PFSK-1 (cell line): ENCODE data around the gene CAMTA1.

Experiments used
- POLR2AphosphoS5 ChIP-seq: IDR thresholded peaks from 2 replicates; pipeline ENCODE4 v1.6.1; 2012; ENCODE audit warnings: low read depth, mild to moderate bottlenecking, control low read depth, low read length, moderate library complexity
- SIN3A ChIP-seq: IDR thresholded peaks from 2 replicates; pipeline ENCODE4 v1.6.1; 2012; ENCODE audit warnings: mild to moderate bottlenecking, low read length, moderate library complexity, borderline replicate concordance; ENCODE audit not compliant: insufficient read depth
- TAF1 ChIP-seq: IDR thresholded peaks from 2 replicates; pipeline ENCODE4 v1.6.1; 2012; ENCODE audit warnings: low read length, control low read depth, borderline replicate concordance; ENCODE audit not compliant: insufficient read depth
- TF ChIP-seq, protein P1 (sequence below), 2 experiments: IDR thresholded peaks; 2 replicates each; pipeline versions ENCODE4 v1.6.1 to v1.8.0; 2011 to 2012; ENCODE audit warnings: low read depth in 2 of 2, low read length in 2 of 2, control low read depth in 1 of 2, inconsistent platforms in 1 of 2, mild to moderate bottlenecking in 1 of 2, moderate library complexity in 1 of 2; ENCODE audit not compliant: insufficient read depth in 1 of 2

DNA sequence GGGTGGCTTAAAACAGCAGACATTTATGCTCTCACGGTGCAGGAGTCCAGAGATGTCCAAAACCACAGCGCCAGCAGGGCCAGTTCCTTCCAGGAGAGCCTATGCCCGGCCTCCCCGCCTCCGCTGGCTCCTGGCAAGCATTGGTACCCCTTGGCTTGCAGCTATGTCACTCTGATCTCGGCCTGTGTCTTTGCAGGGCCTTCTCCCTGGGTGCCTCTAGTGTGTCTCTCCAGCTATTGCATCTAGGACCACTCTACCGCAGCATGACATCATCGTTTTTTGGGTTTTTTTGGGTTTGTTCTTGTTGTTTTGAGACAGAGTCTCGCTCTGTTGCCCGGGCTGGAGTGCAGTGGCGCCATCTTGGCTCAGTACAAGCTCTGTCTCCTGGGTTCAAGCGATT, 788.2 kb downstream of the CAMTA1 start:
- TF ChIP-seq, protein P1, sequence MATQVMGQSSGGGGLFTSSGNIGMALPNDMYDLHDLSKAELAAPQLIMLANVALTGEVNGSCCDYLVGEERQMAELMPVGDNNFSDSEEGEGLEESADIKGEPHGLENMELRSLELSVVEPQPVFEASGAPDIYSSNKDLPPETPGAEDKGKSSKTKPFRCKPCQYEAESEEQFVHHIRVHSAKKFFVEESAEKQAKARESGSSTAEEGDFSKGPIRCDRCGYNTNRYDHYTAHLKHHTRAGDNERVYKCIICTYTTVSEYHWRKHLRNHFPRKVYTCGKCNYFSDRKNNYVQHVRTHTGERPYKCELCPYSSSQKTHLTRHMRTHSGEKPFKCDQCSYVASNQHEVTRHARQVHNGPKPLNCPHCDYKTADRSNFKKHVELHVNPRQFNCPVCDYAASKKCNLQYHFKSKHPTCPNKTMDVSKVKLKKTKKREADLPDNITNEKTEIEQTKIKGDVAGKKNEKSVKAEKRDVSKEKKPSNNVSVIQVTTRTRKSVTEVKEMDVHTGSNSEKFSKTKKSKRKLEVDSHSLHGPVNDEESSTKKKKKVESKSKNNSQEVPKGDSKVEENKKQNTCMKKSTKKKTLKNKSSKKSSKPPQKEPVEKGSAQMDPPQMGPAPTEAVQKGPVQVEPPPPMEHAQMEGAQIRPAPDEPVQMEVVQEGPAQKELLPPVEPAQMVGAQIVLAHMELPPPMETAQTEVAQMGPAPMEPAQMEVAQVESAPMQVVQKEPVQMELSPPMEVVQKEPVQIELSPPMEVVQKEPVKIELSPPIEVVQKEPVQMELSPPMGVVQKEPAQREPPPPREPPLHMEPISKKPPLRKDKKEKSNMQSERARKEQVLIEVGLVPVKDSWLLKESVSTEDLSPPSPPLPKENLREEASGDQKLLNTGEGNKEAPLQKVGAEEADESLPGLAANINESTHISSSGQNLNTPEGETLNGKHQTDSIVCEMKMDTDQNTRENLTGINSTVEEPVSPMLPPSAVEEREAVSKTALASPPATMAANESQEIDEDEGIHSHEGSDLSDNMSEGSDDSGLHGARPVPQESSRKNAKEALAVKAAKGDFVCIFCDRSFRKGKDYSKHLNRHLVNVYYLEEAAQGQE (IDR thresholded peaks at IDR 0.05; ENCODE audit: insufficient read depth in 1 of 2, low read depth in 2 of 2, low read length in 2 of 2): no peak
- no peak for TF ChIP-seq POLR2AphosphoS5
- TF ChIP-seq TAF1: no peak
- no peak for TF ChIP-seq SIN3A
